ENCODE measurements around the gene C5AR1. TPM values are rescaled to one million over a fixed set of nuclear protein-coding genes. Genes with fewer than 3 reads are reported as not detected.
"Not testable (repeated sequence)": the region's sequence is repeated elsewhere in the genome, so short reads cannot be mapped to it uniquely, and the experiment has no call there.

C5AR1 gene
- total RNA-seq, 4 donors from 2014 or later = 1.2 to 2.4 (median 1.5) TPM

DNA sequence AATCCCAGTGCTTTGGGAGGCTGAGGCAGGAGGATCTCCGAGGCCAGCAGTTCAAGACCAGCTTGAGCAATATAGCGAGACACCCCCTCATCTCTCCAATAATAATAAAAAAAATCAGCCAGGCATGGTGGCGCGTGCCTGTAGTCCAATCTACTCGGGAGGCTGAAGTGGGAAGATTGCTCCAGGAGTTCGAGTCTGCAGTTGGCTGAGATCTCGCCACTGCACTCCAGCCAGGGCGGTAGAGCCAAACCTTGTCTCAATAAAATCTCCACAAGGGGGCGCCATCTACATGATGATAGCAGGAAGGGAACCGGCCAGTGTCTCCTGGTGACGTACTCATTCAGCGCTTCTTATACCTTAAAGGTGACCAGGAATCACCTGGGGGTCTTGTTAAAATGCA, 13.6 kb upstream of the C5AR1 start:
- WGBS = 19% methylated on average over 12 of the region's 12 CpGs
- H3K27me3 ChIP-seq = no peaks in the 10 kb centered on the region
- no peaks in the 10 kb centered on the region for H3K36me3 ChIP-seq
- H3K4me1 ChIP-seq = no peaks in the 10 kb centered on the region
- TF ChIP-seq EP300 (IDR thresholded peaks at IDR 0.05) = no peak
- TF ChIP-seq POLR2AphosphoS5 (IDR thresholded peaks at IDR 0.05) = no peak
- TF ChIP-seq POLR2A (IDR thresholded peaks at IDR 0.05) = no peak
- TF ChIP-seq, protein P1, sequence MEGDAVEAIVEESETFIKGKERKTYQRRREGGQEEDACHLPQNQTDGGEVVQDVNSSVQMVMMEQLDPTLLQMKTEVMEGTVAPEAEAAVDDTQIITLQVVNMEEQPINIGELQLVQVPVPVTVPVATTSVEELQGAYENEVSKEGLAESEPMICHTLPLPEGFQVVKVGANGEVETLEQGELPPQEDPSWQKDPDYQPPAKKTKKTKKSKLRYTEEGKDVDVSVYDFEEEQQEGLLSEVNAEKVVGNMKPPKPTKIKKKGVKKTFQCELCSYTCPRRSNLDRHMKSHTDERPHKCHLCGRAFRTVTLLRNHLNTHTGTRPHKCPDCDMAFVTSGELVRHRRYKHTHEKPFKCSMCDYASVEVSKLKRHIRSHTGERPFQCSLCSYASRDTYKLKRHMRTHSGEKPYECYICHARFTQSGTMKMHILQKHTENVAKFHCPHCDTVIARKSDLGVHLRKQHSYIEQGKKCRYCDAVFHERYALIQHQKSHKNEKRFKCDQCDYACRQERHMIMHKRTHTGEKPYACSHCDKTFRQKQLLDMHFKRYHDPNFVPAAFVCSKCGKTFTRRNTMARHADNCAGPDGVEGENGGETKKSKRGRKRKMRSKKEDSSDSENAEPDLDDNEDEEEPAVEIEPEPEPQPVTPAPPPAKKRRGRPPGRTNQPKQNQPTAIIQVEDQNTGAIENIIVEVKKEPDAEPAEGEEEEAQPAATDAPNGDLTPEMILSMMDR (IDR thresholded peaks at IDR 0.05) = peak; percentile 38 to 67
- no peaks in the 10 kb centered on the region for H3K9me3 ChIP-seq
- H3K27ac ChIP-seq = no peak overlapping the region
- H3K4me3 ChIP-seq = no peak overlapping the region
- peak; percentile 79 to 88 for DNase-seq (ENCODE audit: low spot score in 2 of 2)

DNA sequence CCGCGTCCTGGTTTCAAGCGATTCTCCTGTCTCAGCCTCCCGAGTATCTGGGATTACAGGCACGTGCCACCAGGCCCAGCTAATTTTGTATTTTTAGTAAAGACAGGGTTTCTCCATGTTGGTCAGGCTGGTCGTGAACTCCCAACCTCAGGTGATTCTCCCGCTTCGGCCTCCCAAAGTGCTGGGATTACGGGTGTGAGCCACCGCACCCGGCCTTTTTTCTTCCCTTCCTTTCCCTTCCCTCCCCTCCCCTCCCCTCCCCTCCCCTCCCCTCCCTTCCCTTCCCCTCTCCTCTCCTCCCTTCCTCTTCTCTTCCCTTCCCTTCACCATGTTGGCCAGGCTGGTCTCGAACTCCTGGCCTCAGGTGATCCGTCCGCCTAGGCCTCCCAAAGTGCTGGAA, 8.8 kb upstream of the C5AR1 start:
- DNase-seq (ENCODE audit: low spot score in 2 of 2); H3K27me3 ChIP-seq; H3K36me3 ChIP-seq; H3K4me1 ChIP-seq; H3K27ac ChIP-seq; H3K4me3 ChIP-seq; H3K9me3 ChIP-seq: not testable (repeated sequence)
- WGBS = 93% methylated on average over 14 of the region's 14 CpGs

DNA sequence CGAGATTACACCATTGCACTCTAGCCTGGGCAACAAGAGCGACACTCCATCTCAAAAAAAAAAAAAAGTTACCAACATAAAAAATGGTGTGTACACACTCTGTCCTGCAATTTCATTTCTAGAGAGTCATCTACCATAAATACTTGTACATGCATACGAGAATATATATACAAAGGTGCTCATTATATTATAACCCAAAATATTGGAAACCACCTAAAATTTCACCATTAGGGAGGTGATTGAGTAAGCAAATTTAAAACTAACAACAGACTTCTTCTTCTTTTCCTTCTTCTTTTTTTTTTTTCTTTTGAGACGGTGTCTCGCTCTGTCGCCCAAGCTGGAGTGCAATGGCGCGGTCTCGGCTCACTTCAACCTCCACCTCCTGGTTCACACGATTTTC, 7.4 kb upstream of the C5AR1 start:
- TF ChIP-seq, protein P1 (IDR thresholded peaks at IDR 0.05) = no peak
- no peak for TF ChIP-seq POLR2A (IDR thresholded peaks at IDR 0.05)
- no peak for TF ChIP-seq POLR2AphosphoS5 (IDR thresholded peaks at IDR 0.05)
- no peak for TF ChIP-seq EP300 (IDR thresholded peaks at IDR 0.05)
- no peak for DNase-seq (ENCODE audit: low spot score in 2 of 2)
- no peaks in the 10 kb centered on the region for H3K36me3 ChIP-seq
- no peak overlapping the region for H3K27ac ChIP-seq
- H3K9me3 ChIP-seq = no peaks in the 10 kb centered on the region
- H3K27me3 ChIP-seq = no peaks in the 10 kb centered on the region
- peaks cover 7% of the 10 kb centered on the region for H3K4me1 ChIP-seq
- 86% methylated on average over 10 of the region's 10 CpGs for WGBS
- H3K4me3 ChIP-seq = no peak overlapping the region

DNA sequence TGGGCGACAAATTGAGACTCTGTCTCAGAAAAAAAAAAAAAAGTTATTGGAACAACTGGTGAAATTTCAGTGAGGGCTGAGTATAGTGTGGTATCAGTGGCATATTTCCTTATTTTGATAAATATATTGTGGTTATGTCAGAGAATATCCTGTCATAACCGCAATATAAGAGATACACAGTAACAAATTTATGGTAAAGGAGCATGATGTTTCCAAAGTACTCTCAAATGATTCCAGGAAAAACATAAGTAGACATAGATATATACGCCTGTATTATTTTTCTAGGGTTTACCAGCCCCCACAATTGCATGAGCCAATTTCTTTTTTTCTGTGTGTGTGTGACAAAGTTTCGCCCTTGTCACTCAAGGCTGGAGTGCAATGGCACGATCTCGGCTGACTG, 5.7 kb upstream of the C5AR1 start:
- 69% methylated on average over 6 of the region's 6 CpGs for WGBS
- Histone ChIP-seq H3K4me1 (peaks cover 7% of the 10 kb centered on the region), H3K36me3 (no peaks in the 10 kb centered on the region), H3K9me3 (no peaks in the 10 kb centered on the region), H3K27ac (no peak overlapping the region), H3K4me3 (no peak overlapping the region), H3K27me3 (no peaks in the 10 kb centered on the region)
- DNase-seq (ENCODE audit: low spot score in 2 of 2) = no peak
- TF ChIP-seq, protein P1 (IDR thresholded peaks at IDR 0.05) = no peak
- TF ChIP-seq POLR2AphosphoS5 (IDR thresholded peaks at IDR 0.05) (no peak), POLR2A (IDR thresholded peaks at IDR 0.05) (no peak), EP300 (IDR thresholded peaks at IDR 0.05) (no peak)

DNA sequence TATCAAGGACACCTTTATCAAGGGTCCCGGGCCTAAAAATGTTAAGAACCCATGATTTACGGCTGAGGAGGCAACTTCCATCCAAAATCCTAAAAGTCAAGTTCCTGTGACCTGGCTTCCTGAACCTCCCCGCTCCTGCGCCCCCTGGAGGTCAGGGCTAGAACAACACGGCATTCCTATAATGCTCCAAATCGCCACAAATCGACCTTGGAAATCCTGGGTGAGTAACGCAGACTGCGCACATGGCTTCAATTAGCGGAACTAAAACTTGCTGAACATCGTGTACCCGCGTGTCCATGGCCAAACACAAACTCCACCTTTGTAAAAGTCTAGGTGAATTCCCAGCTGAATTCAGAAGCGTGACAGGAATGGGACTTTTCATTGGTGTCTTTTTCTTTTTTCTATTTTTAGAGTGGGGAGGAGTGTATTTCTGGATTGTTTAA, 4.3 kb upstream of the C5AR1 start:
- H3K9me3 ChIP-seq = no peaks in the 10 kb centered on the region
- no peaks in the 10 kb centered on the region for H3K36me3 ChIP-seq
- peaks cover 7% of the 10 kb centered on the region for H3K4me1 ChIP-seq
- 5% methylated on average over 14 of the region's 14 CpGs for WGBS
- peaks cover 2% of the 10 kb centered on the region for H3K27me3 ChIP-seq
- no peak overlapping the region for H3K4me3 ChIP-seq
- TF ChIP-seq POLR2A (IDR thresholded peaks at IDR 0.05) = no peak
- peak in 2 of 3 donors; percentile 53 to 83 for TF ChIP-seq POLR2AphosphoS5 (IDR thresholded peaks at IDR 0.05)
- TF ChIP-seq, protein P1 (IDR thresholded peaks at IDR 0.05) = peak; percentile 73 to 94
- TF ChIP-seq EP300 (IDR thresholded peaks at IDR 0.05) = no peak
- H3K27ac ChIP-seq = no peak overlapping the region
- peak; percentile 91 for DNase-seq (ENCODE audit: low spot score in 2 of 2)

DNA sequence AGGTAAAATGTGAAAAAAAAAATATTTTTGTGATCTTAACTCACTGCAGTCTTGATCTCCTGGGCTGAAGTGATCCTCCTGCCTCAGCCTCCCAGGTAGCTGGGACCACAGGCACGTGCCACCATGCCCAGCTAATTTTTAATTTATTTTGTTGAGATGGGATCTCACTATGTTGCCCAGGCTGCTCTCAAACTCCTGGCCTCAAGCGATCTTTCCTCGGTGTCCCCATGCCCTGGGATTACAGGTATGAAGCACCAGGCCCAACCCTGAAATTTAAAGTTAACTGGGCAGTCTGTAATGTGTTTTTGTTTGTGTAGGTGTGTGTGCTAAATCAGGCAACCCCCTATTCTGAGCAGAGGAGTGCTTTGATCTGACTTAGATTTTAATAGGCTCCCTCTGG, 3.4 kb upstream of the C5AR1 start:
- Histone ChIP-seq H3K36me3 (no peaks in the 10 kb centered on the region), H3K27me3 (peaks cover 9% of the 10 kb centered on the region), H3K27ac (no peak overlapping the region), H3K4me3 (no peak overlapping the region), H3K9me3 (no peaks in the 10 kb centered on the region), H3K4me1 (peaks cover 11% of the 10 kb centered on the region)
- DNase-seq (ENCODE audit: low spot score in 2 of 2) = no peak
- WGBS = 88% methylated on average over 3 of the region's 3 CpGs
- TF ChIP-seq, protein P1 (IDR thresholded peaks at IDR 0.05) = no peak
- no peak for TF ChIP-seq POLR2A (IDR thresholded peaks at IDR 0.05)
- no peak for TF ChIP-seq POLR2AphosphoS5 (IDR thresholded peaks at IDR 0.05)
- no peak for TF ChIP-seq EP300 (IDR thresholded peaks at IDR 0.05)

Measured in suprapubic skin (tissue), 4 donors.